GM10266 (cell line): ENCODE measurements around the gene ANO2.

ENCODE experiments used
- DNase-seq: peaks from one replicate; pipeline ENCODE4 v3.0.0; 2012; ENCODE audit errors: extremely low spot score
- CTCF ChIP-seq: IDR thresholded peaks from 2 replicates; pipeline ENCODE4 v1.5.1; 2012; ENCODE audit warnings: mild to moderate bottlenecking, low read depth; ENCODE audit not compliant: control insufficient read depth, insufficient read depth; ENCODE audit errors: missing control alignments

ANO2 gene

GRCh38 chr12:5910790-5911548, 34.1 kb downstream of the ANO2 start:
- TF ChIP-seq CTCF = no peak
- DNase-seq = no peak

GRCh38 chr12:5909560-5909959, 35.5 kb downstream of the ANO2 start:
- no peak for TF ChIP-seq CTCF
- no peak for DNase-seq

GRCh38 chr12:5908251-5908650, 36.8 kb downstream of the ANO2 start:
- TF ChIP-seq CTCF = no peak
- no peak for DNase-seq

- TF ChIP-seq CTCF = no peak
- DNase-seq = no peak
Observed at GRCh38 chr12:5907807-5908206, 37.3 kb downstream of the ANO2 start.

GRCh38 chr12:5905757-5906156, 39.3 kb downstream of the ANO2 start:
- DNase-seq = no peak
- TF ChIP-seq CTCF = no peak

GRCh38 chr12:5904969-5905368, 40.1 kb downstream of the ANO2 start:
- no peak for TF ChIP-seq CTCF
- DNase-seq = no peak

GRCh38 chr12:5904441-5904840, 40.6 kb downstream of the ANO2 start:
- no peak for TF ChIP-seq CTCF
- no peak for DNase-seq
